H1 (cell line): ENCODE data around the gene SLC27A2.

Experiments
- BRCA1 ChIP-seq: IDR thresholded peaks from 2 replicates; pipeline ENCODE4 v1.6.1; 2012; ENCODE audit warnings: low read depth, low read length, improper control_type of control experiment
- CREB1 ChIP-seq: IDR thresholded peaks from 2 replicates; pipeline ENCODE4 v1.6.1; 2012; ENCODE audit warnings: inconsistent platforms
- EZH2 ChIP-seq: fragments of 200-600 bp; sonication (generic); IDR thresholded peaks from 2 replicates; pipeline ENCODE4 v1.7.1; 2012; ENCODE audit warnings: low read depth, mild to moderate bottlenecking, moderate library complexity, low read length, inconsistent platforms; ENCODE audit not compliant: severe bottlenecking
- GTF2F1 ChIP-seq: IDR thresholded peaks from 2 replicates; pipeline ENCODE4 v1.6.1; 2012; ENCODE audit warnings: low read depth, low read length, improper control_type of control experiment, borderline replicate concordance
- JUN ChIP-seq: IDR thresholded peaks from 2 replicates; pipeline ENCODE4 v1.6.1; 2011; ENCODE audit warnings: low read depth, mild to moderate bottlenecking, improper control_type of control experiment, low read length
- KDM5A ChIP-seq: fragments of 200-600 bp; IDR thresholded peaks from 2 replicates; pipeline ENCODE4 v1.7.1; 2012; ENCODE audit warnings: mild to moderate bottlenecking, low read length, inconsistent platforms, mixed read lengths
- RXRA ChIP-seq: IDR thresholded peaks from 2 replicates; pipeline ENCODE4 v1.6.1; 2011; ENCODE audit warnings: low read depth, mild to moderate bottlenecking, low read length, moderate library complexity; ENCODE audit not compliant: insufficient read depth
- TF ChIP-seq, protein P1 (sequence below): IDR thresholded peaks from 2 replicates; pipeline ENCODE4 v1.6.1; 2011; ENCODE audit warnings: low read length, improper control_type of control experiment
- TF ChIP-seq, protein P2 (sequence below), 3 experiments: IDR thresholded peaks; 1 replicate in 2 of 3; 2 replicates in 1 of 3; pipeline versions ENCODE4 v1.5.1 to v1.6.1; 2011; ENCODE audit warnings: low read length in 3 of 3, mild to moderate bottlenecking in 3 of 3, inconsistent platforms in 2 of 3, low read depth in 1 of 3, moderate library complexity in 1 of 3; ENCODE audit not compliant: insufficient read depth in 1 of 3; ENCODE audit errors: control extremely low read depth in 1 of 3

DNA sequence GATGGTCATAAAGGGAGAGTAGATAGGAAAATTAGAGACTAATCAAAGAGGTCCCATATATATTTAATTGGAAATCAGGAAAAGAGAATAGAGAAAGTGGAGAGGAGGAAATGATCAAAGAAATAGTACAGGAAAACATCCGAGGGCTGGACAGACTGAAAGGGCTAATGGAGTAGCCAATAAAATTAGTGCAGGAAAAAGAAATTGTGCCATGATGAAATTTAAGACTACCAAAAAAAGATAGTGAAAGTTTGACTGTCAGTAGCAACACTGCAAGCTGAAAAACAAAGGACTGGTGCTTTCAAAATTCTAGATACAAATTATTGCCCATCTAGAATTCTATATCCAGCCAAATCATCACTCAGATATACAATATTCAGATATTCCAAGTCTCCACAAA, 36.3 kb downstream of the SLC27A2 start:
- TF ChIP-seq BRCA1 (no peak), GTF2F1 (no peak), EZH2 (no peak), CREB1 (no peak), KDM5A (no peak), JUN (no peak), RXRA (no peak)
- TF ChIP-seq, protein P1, sequence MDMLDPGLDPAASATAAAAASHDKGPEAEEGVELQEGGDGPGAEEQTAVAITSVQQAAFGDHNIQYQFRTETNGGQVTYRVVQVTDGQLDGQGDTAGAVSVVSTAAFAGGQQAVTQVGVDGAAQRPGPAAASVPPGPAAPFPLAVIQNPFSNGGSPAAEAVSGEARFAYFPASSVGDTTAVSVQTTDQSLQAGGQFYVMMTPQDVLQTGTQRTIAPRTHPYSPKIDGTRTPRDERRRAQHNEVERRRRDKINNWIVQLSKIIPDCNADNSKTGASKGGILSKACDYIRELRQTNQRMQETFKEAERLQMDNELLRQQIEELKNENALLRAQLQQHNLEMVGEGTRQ = no peak
- TF ChIP-seq, protein P2, sequence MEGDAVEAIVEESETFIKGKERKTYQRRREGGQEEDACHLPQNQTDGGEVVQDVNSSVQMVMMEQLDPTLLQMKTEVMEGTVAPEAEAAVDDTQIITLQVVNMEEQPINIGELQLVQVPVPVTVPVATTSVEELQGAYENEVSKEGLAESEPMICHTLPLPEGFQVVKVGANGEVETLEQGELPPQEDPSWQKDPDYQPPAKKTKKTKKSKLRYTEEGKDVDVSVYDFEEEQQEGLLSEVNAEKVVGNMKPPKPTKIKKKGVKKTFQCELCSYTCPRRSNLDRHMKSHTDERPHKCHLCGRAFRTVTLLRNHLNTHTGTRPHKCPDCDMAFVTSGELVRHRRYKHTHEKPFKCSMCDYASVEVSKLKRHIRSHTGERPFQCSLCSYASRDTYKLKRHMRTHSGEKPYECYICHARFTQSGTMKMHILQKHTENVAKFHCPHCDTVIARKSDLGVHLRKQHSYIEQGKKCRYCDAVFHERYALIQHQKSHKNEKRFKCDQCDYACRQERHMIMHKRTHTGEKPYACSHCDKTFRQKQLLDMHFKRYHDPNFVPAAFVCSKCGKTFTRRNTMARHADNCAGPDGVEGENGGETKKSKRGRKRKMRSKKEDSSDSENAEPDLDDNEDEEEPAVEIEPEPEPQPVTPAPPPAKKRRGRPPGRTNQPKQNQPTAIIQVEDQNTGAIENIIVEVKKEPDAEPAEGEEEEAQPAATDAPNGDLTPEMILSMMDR (IDR thresholded peaks at IDR 0.05; ENCODE audit: control extremely low read depth in 1 of 3, insufficient read depth in 1 of 3, low read depth in 1 of 3, low read length in 3 of 3) = no peak
